HFFc6 (cell line): ENCODE measurements around the gene ATXN1. TPM values are rescaled to one million over a fixed set of nuclear protein-coding genes. Genes with fewer than 3 reads are reported as not detected.
"Not testable (repeated sequence)": the region's sequence is repeated elsewhere in the genome, so short reads cannot be mapped to it uniquely, and the experiment has no call there.

Experiments
- DNase-seq: peaks from one replicate; pipeline ENCODE4 v3.0.0-alpha.2; 2018
- H3K27ac Mint-ChIP-seq: 2 replicates; pipeline ENCODE4 v1.8.0; 2020; ENCODE audit warnings: mild to moderate bottlenecking, mixed read lengths
- H3K27me3 Mint-ChIP-seq: 2 replicates; pipeline ENCODE4 v1.8.0; 2021; ENCODE audit warnings: mild to moderate bottlenecking, moderate library complexity, mixed read lengths; ENCODE audit not compliant: insufficient read depth
- H3K36me3 Mint-ChIP-seq: 2 replicates; pipeline ENCODE4 v1.8.0; 2021; ENCODE audit warnings: low read depth, mixed read lengths
- H3K4me1 Mint-ChIP-seq: 2 replicates; pipeline ENCODE4 v1.8.0; 2020; ENCODE audit warnings: low read depth, mixed read lengths
- H3K4me3 Mint-ChIP-seq: 2 replicates; pipeline ENCODE4 v1.8.0; 2020; ENCODE audit warnings: mild to moderate bottlenecking, moderate library complexity, mixed read lengths
- H3K9me3 Mint-ChIP-seq: 2 replicates; pipeline ENCODE4 v1.8.0; 2020; ENCODE audit warnings: mild to moderate bottlenecking, mixed read lengths
- CTCF ChIP-seq: fragments of 200-600 bp; sonication (generic); IDR thresholded peaks from 2 replicates; pipeline ENCODE4 v1.5.0; 2021; ENCODE audit warnings: antibody characterized with exemption, mild to moderate bottlenecking
- total RNA-seq, 6 experiments: library from RNA; stranded (reverse); fragmentation: NEBNext Ultra II Directional; extraction: Animal tissue kit (Norgen Biotek cat#: 25700); gene quantifications; 2 replicates in 1 of 6; 3 replicates in 5 of 6; pipeline ENCODE4 v1.2.3, GENCODE V29; 2021

ATXN1 gene
- total RNA-seq, 6 experiments from 2014 or later = 28.2 to 41.5 (median 30.5) TPM

- Mint-ChIP-seq H3K27ac (no peak overlapping the region), H3K4me1 (peaks cover 55% of the 10 kb centered on the region), H3K4me3 (no peak overlapping the region), H3K27me3 (peaks cover 2% of the 10 kb centered on the region; the same call in 1 of the 2 replicates), H3K9me3 (no peaks in the 10 kb centered on the region), H3K36me3 (peaks cover 13% of the 10 kb centered on the region; the same call in 1 of the 2 replicates)
- no peak for DNase-seq
- TF ChIP-seq CTCF = no peak
Measured at GRCh38 chr6:16622193-16622592, 139.1 kb downstream of the ATXN1 start.

- no peaks in the 10 kb centered on the region for H3K9me3 Mint-ChIP-seq
- TF ChIP-seq CTCF = no peak
- no peak overlapping the region for H3K4me3 Mint-ChIP-seq
- H3K27me3 Mint-ChIP-seq = peaks cover 2% of the 10 kb centered on the region; the same call in 1 of the 2 replicates
- H3K27ac Mint-ChIP-seq = no peak overlapping the region
- peaks cover 11% of the 10 kb centered on the region; the same call in 1 of the 2 replicates for H3K36me3 Mint-ChIP-seq
- DNase-seq = no peak
- peaks cover 49% of the 10 kb centered on the region for H3K4me1 Mint-ChIP-seq
Measured at GRCh38 chr6:16621002-16621401, 140.3 kb downstream of the ATXN1 start.

- Mint-ChIP-seq H3K4me1 (peaks cover 36% of the 10 kb centered on the region), H3K9me3 (no peaks in the 10 kb centered on the region), H3K36me3 (peaks cover 11% of the 10 kb centered on the region; the same call in 1 of the 2 replicates), H3K27me3 (peaks cover 2% of the 10 kb centered on the region; the same call in 1 of the 2 replicates), H3K27ac (no peak overlapping the region), H3K4me3 (no peak overlapping the region)
- no peak for DNase-seq
- no peak for TF ChIP-seq CTCF
Measured at GRCh38 chr6:16619777-16620176, 141.5 kb downstream of the ATXN1 start.

- Mint-ChIP-seq H3K9me3 (no peaks in the 10 kb centered on the region), H3K4me1 (peaks cover 28% of the 10 kb centered on the region), H3K36me3 (peaks cover 10% of the 10 kb centered on the region; the same call in 1 of the 2 replicates), H3K27me3 (peaks cover 2% of the 10 kb centered on the region; the same call in 1 of the 2 replicates), H3K4me3 (no peak overlapping the region), H3K27ac (no peak overlapping the region)
- no peak for TF ChIP-seq CTCF
- DNase-seq = no peak
Measured at GRCh38 chr6:16618962-16619361, 142.3 kb downstream of the ATXN1 start.

DNA sequence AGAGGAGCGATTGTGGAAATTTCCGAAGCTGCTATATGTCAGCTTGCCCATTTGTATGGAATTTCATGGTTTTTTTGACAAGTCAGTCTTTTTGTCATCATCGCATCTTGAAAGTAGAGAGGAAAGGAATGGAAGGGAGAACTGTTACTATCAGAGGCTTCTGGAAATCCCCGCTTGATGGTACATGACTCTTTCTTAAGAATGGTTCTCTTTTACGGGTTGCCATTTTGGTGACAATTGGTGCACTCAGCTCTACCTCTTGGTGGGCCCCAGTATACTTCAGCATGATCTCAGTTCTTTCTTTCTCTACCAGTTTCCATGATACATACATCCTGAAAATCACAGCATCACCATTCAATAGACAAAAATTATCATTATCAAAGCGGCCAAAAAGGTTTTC is 146.0 kb downstream of the ATXN1 start:
- H3K4me3 Mint-ChIP-seq, H3K36me3 Mint-ChIP-seq, DNase-seq, H3K27ac Mint-ChIP-seq, H3K27me3 Mint-ChIP-seq, H3K9me3 Mint-ChIP-seq: not testable (repeated sequence)
- H3K4me1 Mint-ChIP-seq = peaks cover 12% of the 10 kb centered on the region

- H3K27ac Mint-ChIP-seq, H3K27me3 Mint-ChIP-seq, DNase-seq, H3K9me3 Mint-ChIP-seq, H3K4me3 Mint-ChIP-seq, H3K36me3 Mint-ChIP-seq: not testable (repeated sequence)
- peaks cover 12% of the 10 kb centered on the region for H3K4me1 Mint-ChIP-seq
Measured at GRCh38 chr6:16614143-16614542, 147.1 kb downstream of the ATXN1 start.

- H3K4me1 Mint-ChIP-seq = peaks cover 12% of the 10 kb centered on the region
- H3K27me3 Mint-ChIP-seq, H3K27ac Mint-ChIP-seq, H3K4me3 Mint-ChIP-seq, H3K9me3 Mint-ChIP-seq, DNase-seq: not testable (repeated sequence)
- H3K36me3 Mint-ChIP-seq = peaks cover 10% of the 10 kb centered on the region; the same call in 1 of the 2 replicates
Measured at GRCh38 chr6:16613504-16613903, 147.8 kb downstream of the ATXN1 start.
